ENCODE results near the gene PLXNA2. TPM values are rescaled to one million over a fixed set of nuclear protein-coding genes. Genes with fewer than 3 reads are reported as not detected.

PLXNA2 gene
- total RNA-seq, 2 experiments from 2014 or later = 1.1 to 1.2 TPM

- no peaks in the 10 kb centered on the region for H3K9me3 Mint-ChIP-seq
- H3K36me3 Mint-ChIP-seq (ENCODE audit: low read depth) = no peaks in the 10 kb centered on the region
- H3K4me1 Mint-ChIP-seq = no peaks in the 10 kb centered on the region
- CTCF ChIA-PET = interaction anchor here (1.1 to 1.6 kb wide), 3 partner anchors 9 to 24 kb away, joined by 3 read pairs; no protein-coding TSS in a partner anchor
- H3K27me3 Mint-ChIP-seq = peaks cover 12% of the 10 kb centered on the region
- H3K4me3 Mint-ChIP-seq = no peak overlapping the region
- POLR2A ChIA-PET = no interaction called here
- H3K27ac Mint-ChIP-seq = no peak overlapping the region
- DNase-seq = no peak
These were observed 32.0 kb downstream of the PLXNA2 start for GRCh38 chr1:208211921-208212843.

- Mint-ChIP-seq H3K4me3 (no peak overlapping the region), H3K9me3 (no peaks in the 10 kb centered on the region), H3K27ac (no peak overlapping the region), H3K27me3 (peaks cover 8% of the 10 kb centered on the region), H3K36me3 (ENCODE audit: low read depth) (no peaks in the 10 kb centered on the region), H3K4me1 (no peaks in the 10 kb centered on the region)
- CTCF ChIA-PET = interaction anchor here (1.2 kb wide), 1 partner anchor 28 kb away, joined by 3 read pairs; no protein-coding TSS in a partner anchor
- POLR2A ChIA-PET = no interaction called here
- no peak for DNase-seq
These were observed 34.1 kb downstream of the PLXNA2 start for GRCh38 chr1:208209896-208210589.

GRCh38 chr1:208209286-208209685 lies 34.9 kb downstream of the PLXNA2 start:
- Mint-ChIP-seq H3K4me3 (no peak overlapping the region), H3K27me3 (peaks cover 8% of the 10 kb centered on the region), H3K4me1 (no peaks in the 10 kb centered on the region), H3K9me3 (no peaks in the 10 kb centered on the region), H3K36me3 (ENCODE audit: low read depth) (no peaks in the 10 kb centered on the region), H3K27ac (no peak overlapping the region)
- ChIA-PET POLR2A (no interaction called here), CTCF (interaction anchor here (0.9 kb wide), 1 partner anchor 29 kb away, joined by 3 read pairs; no protein-coding TSS in a partner anchor)
- DNase-seq = no peak

GRCh38 chr1:208208132-208208487 lies 36.1 kb downstream of the PLXNA2 start:
- Mint-ChIP-seq H3K36me3 (ENCODE audit: low read depth) (no peaks in the 10 kb centered on the region), H3K27me3 (peaks cover 5% of the 10 kb centered on the region), H3K4me3 (no peak overlapping the region), H3K9me3 (no peaks in the 10 kb centered on the region), H3K4me1 (no peaks in the 10 kb centered on the region), H3K27ac (no peak overlapping the region)
- CTCF ChIA-PET = interaction anchor here (0.6 kb wide), 1 partner anchor 299 kb away, joined by 3 read pairs; no protein-coding TSS in a partner anchor
- POLR2A ChIA-PET = no interaction called here
- DNase-seq = no peak

- Mint-ChIP-seq H3K4me1 (no peaks in the 10 kb centered on the region), H3K27ac (no peak overlapping the region), H3K27me3 (peaks cover 5% of the 10 kb centered on the region), H3K9me3 (no peaks in the 10 kb centered on the region), H3K36me3 (ENCODE audit: low read depth) (no peaks in the 10 kb centered on the region), H3K4me3 (no peak overlapping the region)
- DNase-seq = no peak
- POLR2A ChIA-PET = no interaction called here
- CTCF ChIA-PET = interaction anchor here (0.6 to 1.2 kb wide), 2 partner anchors 11 to 300 kb away, joined by 3 read pairs; no protein-coding TSS in a partner anchor
These were observed 36.6 kb downstream of the PLXNA2 start for GRCh38 chr1:208207388-208208131.

GRCh38 chr1:208206092-208206698 lies 38.0 kb downstream of the PLXNA2 start:
- POLR2A ChIA-PET = no interaction called here
- CTCF ChIA-PET = interaction anchor here (0.6 to 0.9 kb wide), 3 partner anchors 10 to 39 kb away, joined by 3 read pairs; no protein-coding TSS in a partner anchor
- DNase-seq = no peak
- H3K36me3 Mint-ChIP-seq (ENCODE audit: low read depth) = no peaks in the 10 kb centered on the region
- H3K4me3 Mint-ChIP-seq = no peak overlapping the region
- no peak overlapping the region for H3K27ac Mint-ChIP-seq
- H3K27me3 Mint-ChIP-seq = peaks cover 5% of the 10 kb centered on the region
- no peaks in the 10 kb centered on the region for H3K4me1 Mint-ChIP-seq
- H3K9me3 Mint-ChIP-seq = no peaks in the 10 kb centered on the region

- no peaks in the 10 kb centered on the region for H3K36me3 Mint-ChIP-seq (ENCODE audit: low read depth)
- no peaks in the 10 kb centered on the region for H3K9me3 Mint-ChIP-seq
- CTCF ChIA-PET = interaction anchor here (0.7 to 0.9 kb wide), 2 partner anchors 16 to 39 kb away, joined by 3 read pairs; no protein-coding TSS in a partner anchor
- DNase-seq = no peak
- POLR2A ChIA-PET = no interaction called here
- no peak overlapping the region for H3K4me3 Mint-ChIP-seq
- no peaks in the 10 kb centered on the region for H3K4me1 Mint-ChIP-seq
- H3K27me3 Mint-ChIP-seq = peaks cover 2% of the 10 kb centered on the region
- H3K27ac Mint-ChIP-seq = no peak overlapping the region
These were observed 38.8 kb downstream of the PLXNA2 start for GRCh38 chr1:208205216-208206013.

- H3K27me3 Mint-ChIP-seq = peaks cover 2% of the 10 kb centered on the region
- no peak for DNase-seq
- H3K36me3 Mint-ChIP-seq (ENCODE audit: low read depth) = no peaks in the 10 kb centered on the region
- POLR2A ChIA-PET = no interaction called here
- H3K4me1 Mint-ChIP-seq = no peaks in the 10 kb centered on the region
- H3K9me3 Mint-ChIP-seq = no peaks in the 10 kb centered on the region
- H3K27ac Mint-ChIP-seq = no peak overlapping the region
- no peak overlapping the region for H3K4me3 Mint-ChIP-seq
- CTCF ChIA-PET = no interaction called here
These were observed 39.4 kb downstream of the PLXNA2 start for GRCh38 chr1:208204779-208205178.

- Mint-ChIP-seq H3K36me3 (ENCODE audit: low read depth) (no peaks in the 10 kb centered on the region), H3K27ac (no peak overlapping the region), H3K4me1 (no peaks in the 10 kb centered on the region), H3K9me3 (no peaks in the 10 kb centered on the region), H3K4me3 (no peak overlapping the region), H3K27me3 (peaks cover 2% of the 10 kb centered on the region)
- POLR2A ChIA-PET = no interaction called here
- CTCF ChIA-PET = no interaction called here
- no peak for DNase-seq
These were observed 40.2 kb downstream of the PLXNA2 start for GRCh38 chr1:208203848-208204609.

- H3K27me3 Mint-ChIP-seq = peaks cover 2% of the 10 kb centered on the region
- H3K4me1 Mint-ChIP-seq = no peaks in the 10 kb centered on the region
- ChIA-PET POLR2A (no interaction called here), CTCF (interaction anchor here (1.4 kb wide), 1 partner anchor 35 kb away, joined by 3 read pairs; no protein-coding TSS in a partner anchor)
- no peaks in the 10 kb centered on the region for H3K36me3 Mint-ChIP-seq (ENCODE audit: low read depth)
- no peaks in the 10 kb centered on the region for H3K9me3 Mint-ChIP-seq
- no peak overlapping the region for H3K4me3 Mint-ChIP-seq
- no peak overlapping the region for H3K27ac Mint-ChIP-seq
- no peak for DNase-seq
These were observed 40.9 kb downstream of the PLXNA2 start for GRCh38 chr1:208203127-208203847.
